HG02623 (cell line): ENCODE measurements around the gene DLG1.
A peak's percentile ranks its signal among the peaks of the same experiment; 100 is the strongest.

Source experiments
- ATAC-seq: cut with Tn5 transposase; IDR thresholded peaks from one replicate; pipeline ENCODE4 v1.9.1; 2021; ENCODE audit warnings: moderate library complexity; ENCODE audit not compliant: unreplicated experiment

Gene DLG1

GRCh38 chr3:197002701-197003454 is 295.5 kb downstream of the DLG1 start:
- ATAC-seq: peak; percentile 71

GRCh38 chr3:197001972-197002700 is 296.3 kb downstream of the DLG1 start:
- peak; percentile 16 for ATAC-seq

- ATAC-seq: no peak
Observed at GRCh38 chr3:197001106-197001971, 297.1 kb downstream of the DLG1 start.

- no peak for ATAC-seq
Observed at GRCh38 chr3:197000211-197000610, 298.2 kb downstream of the DLG1 start.

- ATAC-seq: no peak
Observed at GRCh38 chr3:196998966-196999760, 299.2 kb downstream of the DLG1 start.

GRCh38 chr3:196997311-196997710 is 301.1 kb downstream of the DLG1 start:
- no peak for ATAC-seq

GRCh38 chr3:196996454-196997265 is 301.8 kb downstream of the DLG1 start:
- ATAC-seq: no peak

- ATAC-seq: no peak
Observed at GRCh38 chr3:196995646-196996355, 302.6 kb downstream of the DLG1 start.

GRCh38 chr3:196995027-196995426 is 303.4 kb downstream of the DLG1 start:
- ATAC-seq: no peak

GRCh38 chr3:196994056-196994455 is 304.4 kb downstream of the DLG1 start:
- no peak for ATAC-seq
